IMR-90 (cell line): ENCODE measurements around the gene SLC8A1. TPM values are rescaled to one million over a fixed set of nuclear protein-coding genes. Genes with fewer than 3 reads are reported as not detected.

Source experiments
- ATAC-seq: fragments of 200-7000 bp; cut with Tn5 transposase; 2 replicates; pipeline ENCODE4 v1.9.1; 2020; ENCODE audit warnings: low read depth, mild to moderate bottlenecking, moderate library complexity
- BruUV-seq: library from RNA; stranded (reverse); fragments of 400-500 nt; replicated peaks from 2 replicates; lab custom pipeline; 2021; lab: Mats Ljungman, UMichigan
- CTCF ChIA-PET: fragments of 300-600 bp; formaldehyde crosslinking; extraction: SDS; loops from one replicate; lab custom pipeline; 2021; ENCODE audit warnings: antibody characterized with exemption; lab: Yijun Ruan, JAX
- POLR2A ChIA-PET: fragments of 300-600 bp; sonication (Branson Sonifier 250); formaldehyde crosslinking; loops from one replicate; lab custom pipeline; 2022; ENCODE audit warnings: antibody characterized with exemption; ENCODE audit not compliant: unreplicated experiment; lab: Charles Lee
- DNase-seq: peaks from one replicate; pipeline ENCODE4 v3.0.0; 2013
- H2AFZ ChIP-seq: replicated peaks from 2 replicates; pipeline ENCODE3; 2013; ENCODE audit warnings: low read length, mild to moderate bottlenecking; ENCODE audit not compliant: poor library complexity
- H2AK5ac ChIP-seq: 2 replicates; pipeline ENCODE4 v1.6.1; 2013; ENCODE audit warnings: low read depth, low read length, inconsistent platforms
- H2AK9ac ChIP-seq: replicated peaks from 2 replicates; pipeline ENCODE3; 2013; ENCODE audit warnings: mild to moderate bottlenecking, low read depth, low read length, moderate library complexity; ENCODE audit not compliant: poor library complexity
- H2BK120ac ChIP-seq: 2 replicates; pipeline ENCODE4 v1.6.1; 2013; ENCODE audit warnings: low read depth, low read length, inconsistent platforms
- H2BK15ac ChIP-seq: 3 replicates; pipeline ENCODE4 v1.6.1; 2013; ENCODE audit warnings: low read depth, low read length, inconsistent platforms
- H2BK20ac ChIP-seq: 2 replicates; pipeline ENCODE4 v1.6.1; 2013; ENCODE audit warnings: low read depth, mild to moderate bottlenecking, inconsistent platforms, low read length, moderate library complexity
- H2BK5ac ChIP-seq: 2 replicates; pipeline ENCODE4 v1.6.1; 2013; ENCODE audit warnings: mild to moderate bottlenecking, low read depth, low read length, inconsistent platforms; ENCODE audit not compliant: poor library complexity, severe bottlenecking
- H3K14ac ChIP-seq: replicated peaks from 2 replicates; pipeline ENCODE4 v1.6.1; 2013; ENCODE audit warnings: low read depth, low read length, inconsistent platforms
- H3K18ac ChIP-seq: 2 replicates; pipeline ENCODE4 v1.6.1; 2013; ENCODE audit warnings: low read depth, low read length, control low read depth
- H3K23ac ChIP-seq: 2 replicates; pipeline ENCODE4 v1.6.1; 2013; ENCODE audit warnings: low read depth, low read length, inconsistent platforms
- H3K27ac ChIP-seq: 2 replicates; pipeline ENCODE4 v1.5.1; 2013; ENCODE audit warnings: mild to moderate bottlenecking, control low read depth, low read length; ENCODE audit not compliant: insufficient read depth
- H3K27me3 ChIP-seq: 2 replicates; pipeline ENCODE4 v1.6.1; 2013; ENCODE audit warnings: low read length; ENCODE audit not compliant: control insufficient read depth, insufficient read depth
- H3K36me3 ChIP-seq: 2 replicates; pipeline ENCODE4 v1.6.1; 2013; ENCODE audit warnings: low read length, mixed read lengths; ENCODE audit not compliant: control insufficient read depth, insufficient read depth
- H3K4ac ChIP-seq: 2 replicates; pipeline ENCODE4 v1.6.1; 2013; ENCODE audit warnings: low read depth, low read length, inconsistent platforms
- H3K4me1 ChIP-seq: 2 replicates; pipeline ENCODE4 v1.6.1; 2013; ENCODE audit warnings: low read length, mixed read lengths; ENCODE audit not compliant: control insufficient read depth, insufficient read depth
- H3K4me2 ChIP-seq: 2 replicates; pipeline ENCODE4 v1.6.1; 2013; ENCODE audit warnings: low read depth, mild to moderate bottlenecking, control low read depth, low read length, moderate library complexity
- H3K4me3 ChIP-seq: 2 replicates; pipeline ENCODE4 v1.5.1; 2013; ENCODE audit warnings: low read depth, mild to moderate bottlenecking, control low read depth, low read length, moderate library complexity; ENCODE audit not compliant: insufficient read depth
- H3K56ac ChIP-seq: 2 replicates; pipeline ENCODE4 v1.6.1; 2013; ENCODE audit warnings: low read length, inconsistent platforms; ENCODE audit not compliant: insufficient read depth; ENCODE audit errors: extremely low read depth
- H3K79me1 ChIP-seq, 2 experiments: 2 replicates each; pipeline ENCODE4 v1.6.1; 2013; ENCODE audit warnings: low read length in 2 of 2, inconsistent platforms in 1 of 2, low read depth in 1 of 2
- H3K9ac ChIP-seq: 2 replicates; pipeline ENCODE4 v1.6.1; 2013; ENCODE audit warnings: low read depth, low read length, control low read depth
- H3K9me1 ChIP-seq: 2 replicates; pipeline ENCODE4 v1.6.1; 2013; ENCODE audit warnings: low read length, inconsistent platforms; ENCODE audit not compliant: insufficient read depth
- H3K9me3 ChIP-seq: 2 replicates; pipeline ENCODE4 v1.6.1; 2013; ENCODE audit warnings: low read length; ENCODE audit not compliant: control insufficient read depth, insufficient read depth
- H4K20me1 ChIP-seq: 2 replicates; pipeline ENCODE4 v1.6.1; 2013; ENCODE audit warnings: low read length, inconsistent platforms; ENCODE audit not compliant: insufficient read depth
- H4K5ac ChIP-seq: 2 replicates; pipeline ENCODE4 v1.6.1; 2013; ENCODE audit warnings: mild to moderate bottlenecking, low read depth, low read length, control low read depth
- H4K8ac ChIP-seq, 2 experiments: 2 replicates each; pipeline ENCODE4 v1.6.1; 2013; ENCODE audit warnings: low read depth in 2 of 2, low read length in 2 of 2, control low read depth in 1 of 2, inconsistent platforms in 1 of 2
- H4K91ac ChIP-seq: 2 replicates; pipeline ENCODE4 v1.6.1; 2013; ENCODE audit warnings: low read depth, low read length, inconsistent platforms; ENCODE audit not compliant: insufficient read depth
- CTCF ChIP-seq: conservative IDR thresholded peaks from 2 replicates; pipeline ENCODE4 v1.5.1; 2012; ENCODE audit warnings: mild to moderate bottlenecking, low read depth, low read length, improper control_type of control experiment
- MAFK ChIP-seq: IDR thresholded peaks from 2 replicates; pipeline ENCODE4 v1.6.1; 2012; ENCODE audit warnings: low read depth, low read length, improper control_type of control experiment
- NFE2L2 ChIP-seq: fragments of 150-350 bp; IDR thresholded peaks from 2 replicates; pipeline ENCODE4 v1.6.1; 2016; ENCODE audit warnings: low read depth, mild to moderate bottlenecking, low read length
- POLR2A ChIP-seq: IDR thresholded peaks from 2 replicates; pipeline ENCODE4 v1.6.1; 2012; ENCODE audit warnings: mild to moderate bottlenecking, low read depth, low read length
- RAD21 ChIP-seq: IDR thresholded peaks from 2 replicates; pipeline ENCODE4 v1.6.1; 2012; ENCODE audit warnings: low read length, improper control_type of control experiment
- RCOR1 ChIP-seq: IDR thresholded peaks from 2 replicates; pipeline ENCODE4 v1.6.1; 2012; ENCODE audit warnings: mild to moderate bottlenecking, low read length, improper control_type of control experiment; ENCODE audit not compliant: insufficient replicate concordance
- SMC3 ChIP-seq: fragments of 150-350 bp; IDR thresholded peaks from 2 replicates; pipeline ENCODE4 v1.6.1; 2016; ENCODE audit warnings: low read depth, mild to moderate bottlenecking, antibody characterized with exemption, low read length, moderate library complexity
- WGBS, 2 experiments: methylation state at CpG; one replicate each; pipeline versions ENCODE4 v1.1.5 to v1.1.7; 2013; ENCODE audit warnings: missing lambda C conversion rate in 2 of 2; ENCODE audit not compliant: insufficient read length in 1 of 2; ENCODE audit errors: extremely low coverage in 2 of 2; 5-methylcytosine and 5-hydroxymethylcytosine counted together
- dilution Hi-C: fragments of 300-500 bp; cut with HindIII; formaldehyde crosslinking; loops from one replicate; pipeline ENCODE4 v1.14.3; 2018; ENCODE audit warnings: low sequenced_read_pairs; ENCODE audit not compliant: unreplicated experiment
- in situ Hi-C: fragments of 300-500 bp; cut with MboI; formaldehyde crosslinking; loops from 3 replicates; pipeline ENCODE4 v1.14.3; 2019; ENCODE audit warnings: low sequenced_read_pairs, inconsistent platforms, mixed read lengths
- intact Hi-C: fragments of 100-400 bp; cut with micrococcal nuclease; formaldehyde crosslinking; loops from 2 replicates; pipeline ENCODE4 v1.10.0; 2022
- polyA plus RNA-seq, 3 experiments: library from polyadenylated mRNA; depleted of rRNA; stranded (reverse); fragments of >200 nt; gene quantifications; 2 replicates each; pipeline ENCODE4 v1.2.3, GENCODE V29; 2012; ENCODE audit warnings: low replicate concordance in 1 of 3
- total RNA-seq: library from RNA; depleted of rRNA; stranded (reverse); fragments of >200 nt; gene quantifications from 2 replicates; pipeline ENCODE4 v1.2.3, GENCODE V29; 2012

Gene SLC8A1
- total and polyA plus RNA-seq, 2 of the 4 experiments (the other 2 are of a cell fraction) = 7.7 to 57.0 TPM

GRCh38 chr2:40450066-40450795 lies 1.7 kb downstream of the SLC8A1 start (continued):
- TF ChIP-seq MAFK = no peak
- no peak for TF ChIP-seq RCOR1
- TF ChIP-seq NFE2L2 = no peak

- Histone ChIP-seq H3K56ac (no peak overlapping the region), H4K8ac (no peak overlapping the region), H4K20me1 (no peaks in the 10 kb centered on the region), H2BK5ac (no peak overlapping the region), H2BK15ac (no peak overlapping the region), H2BK120ac (0 out of 2 replicates have a peak overlapping the region, but pooled peaks have one; percentile 8), H3K9me3 (no peaks in the 10 kb centered on the region), H3K14ac (no peak overlapping the region; the same call in 1 of the 2 replicates), H3K4me2 (no peak overlapping the region; the same call in 1 of the 2 replicates), H3K27ac (no peak overlapping the region), H3K79me1 (peaks cover 26 to 59% of the 10 kb centered on the region in 2 experiments), H3K4me3 (no peak overlapping the region), H4K91ac (peak overlapping the region; percentile 24; the same call in 1 of the 2 replicates), H3K9ac (no peak overlapping the region), H3K36me3 (peaks cover 5% of the 10 kb centered on the region; the same call in 1 of the 2 replicates), H2AFZ (no peak overlapping the region), H4K5ac (no peak overlapping the region), H3K18ac (no peak overlapping the region), H2AK9ac (no peak overlapping the region), H3K4me1 (peaks cover 6% of the 10 kb centered on the region), H2BK20ac (no peak overlapping the region), H2AK5ac (no peak overlapping the region; the same call in 1 of the 2 replicates), H3K9me1 (0 out of 2 replicates have a peak, but pooled peaks cover 5% of the 10 kb centered on the region), H3K27me3 (no peaks in the 10 kb centered on the region), H3K23ac (no peak overlapping the region), H3K4ac (no peak overlapping the region)
- intact Hi-C loops (loop anchor here (1.0 to 5.0 kb wide), 2 partner anchors 76 to 312 kb away; no protein-coding TSS in a partner anchor), in situ Hi-C loops (no loop called here), dilution Hi-C loops (no loop called here)
- TF ChIP-seq CTCF (peak; percentile 51), POLR2A (no peak), SMC3 (peak; percentile 49), RAD21 (peak; percentile 44), RCOR1 (no peak)
- CTCF ChIA-PET = interaction anchor here (0.7 to 1.4 kb wide), 9 partner anchors 9 to 302 kb away, joined by 3 to 5 read pairs (median 3); no protein-coding TSS in a partner anchor
- ATAC-seq (no peak), DNase-seq (peak; percentile 52)
- no CpG with 5 or more reads among the region's 3 CpGs for WGBS, 2 experiments
- POLR2A ChIA-PET = no interaction called here
- no TSS peak for BruUV-seq
Observed at GRCh38 chr2:40448476-40449079, 3.3 kb downstream of the SLC8A1 start.
